ENCODE data around the gene RYR3.

RYR3 gene

DNA sequence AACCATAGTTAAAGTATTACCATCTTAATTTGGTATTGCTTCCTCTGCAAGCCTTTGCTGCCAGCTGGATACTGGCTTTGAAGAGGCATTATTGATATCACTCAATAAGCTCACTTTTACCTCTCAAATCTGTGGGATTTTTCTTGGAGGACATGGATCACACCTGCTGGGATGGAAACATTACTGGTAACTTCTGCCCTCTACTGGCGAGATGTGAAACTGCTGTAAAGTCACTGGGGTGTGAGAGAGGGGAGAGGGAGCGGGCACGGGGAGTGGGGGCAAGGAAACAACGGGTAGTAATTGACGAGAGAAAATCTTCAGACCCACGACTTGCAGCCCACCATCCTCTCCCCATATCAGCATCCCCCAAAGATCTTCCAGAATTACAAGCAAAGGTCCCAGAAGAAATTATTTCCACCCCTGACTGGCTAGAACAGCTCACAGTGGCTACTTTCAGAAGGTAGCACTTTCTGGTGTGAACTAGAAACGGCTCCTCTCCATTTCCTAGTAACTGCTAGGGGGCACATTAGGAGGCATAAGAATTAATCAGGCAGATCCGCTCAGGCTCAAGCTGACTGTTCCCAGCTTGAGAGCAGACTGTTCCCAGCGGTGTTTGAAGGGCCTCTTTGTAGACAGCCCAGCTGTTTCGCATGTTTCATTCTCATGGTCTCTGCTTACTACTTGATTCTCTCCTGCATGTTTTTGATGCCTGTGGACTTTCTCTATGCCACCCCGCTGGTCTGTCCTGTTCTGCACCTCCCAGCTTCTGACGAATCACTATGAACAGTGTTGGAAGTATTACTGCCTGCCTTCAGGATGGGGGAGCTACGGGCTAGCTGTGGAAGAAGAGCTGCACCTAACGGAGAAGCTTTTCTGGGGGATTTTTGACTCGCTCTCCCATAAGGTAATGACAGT, 427.2 kb downstream of the RYR3 start:
- H3K4me1 ChIP-seq (ENCODE audit: low read length), result peaks cover 9% of the 10 kb centered on the region
- peak overlapping the region; percentile 43 for H3K4me2 ChIP-seq (ENCODE audit: low read length)

DNA sequence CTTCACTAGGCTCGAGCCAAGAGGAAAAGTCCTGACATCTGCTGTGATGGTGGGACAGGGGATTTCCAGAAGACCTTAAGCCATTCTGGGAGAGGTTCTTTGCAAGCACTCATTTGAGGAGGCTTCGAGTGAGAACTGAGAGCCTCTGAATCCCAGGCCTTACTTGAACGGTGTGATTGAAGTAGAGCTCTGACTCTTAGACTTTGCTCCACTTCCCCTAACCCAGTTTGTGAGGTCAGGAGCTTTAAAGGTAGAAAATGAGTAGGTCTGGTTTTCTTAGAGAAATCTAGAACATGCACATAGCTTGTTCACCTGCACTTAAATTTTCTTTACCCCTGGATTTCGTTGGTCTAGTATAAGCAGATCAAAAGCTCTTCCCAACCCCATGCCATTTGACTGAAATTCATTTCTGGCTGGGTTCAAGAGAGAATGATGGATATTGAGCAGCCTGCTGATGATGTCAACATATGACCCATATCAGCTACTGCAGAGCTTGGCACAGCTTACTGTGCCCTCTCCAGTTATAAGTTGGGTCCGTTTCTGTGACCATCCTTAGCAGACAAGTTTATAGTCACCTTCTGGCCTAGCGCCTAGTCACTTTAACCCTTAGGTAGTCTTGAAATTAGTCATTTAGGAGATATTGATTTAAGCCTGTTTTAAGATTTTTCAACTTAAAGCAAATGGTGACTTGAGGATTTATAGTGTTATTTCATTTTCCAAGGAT, 428.3 kb downstream of the RYR3 start:
- TF ChIP-seq EZH2phosphoT487 (IDR thresholded peaks at IDR 0.05; ENCODE audit: low read depth), result no peak
- TF ChIP-seq, protein P1, sequence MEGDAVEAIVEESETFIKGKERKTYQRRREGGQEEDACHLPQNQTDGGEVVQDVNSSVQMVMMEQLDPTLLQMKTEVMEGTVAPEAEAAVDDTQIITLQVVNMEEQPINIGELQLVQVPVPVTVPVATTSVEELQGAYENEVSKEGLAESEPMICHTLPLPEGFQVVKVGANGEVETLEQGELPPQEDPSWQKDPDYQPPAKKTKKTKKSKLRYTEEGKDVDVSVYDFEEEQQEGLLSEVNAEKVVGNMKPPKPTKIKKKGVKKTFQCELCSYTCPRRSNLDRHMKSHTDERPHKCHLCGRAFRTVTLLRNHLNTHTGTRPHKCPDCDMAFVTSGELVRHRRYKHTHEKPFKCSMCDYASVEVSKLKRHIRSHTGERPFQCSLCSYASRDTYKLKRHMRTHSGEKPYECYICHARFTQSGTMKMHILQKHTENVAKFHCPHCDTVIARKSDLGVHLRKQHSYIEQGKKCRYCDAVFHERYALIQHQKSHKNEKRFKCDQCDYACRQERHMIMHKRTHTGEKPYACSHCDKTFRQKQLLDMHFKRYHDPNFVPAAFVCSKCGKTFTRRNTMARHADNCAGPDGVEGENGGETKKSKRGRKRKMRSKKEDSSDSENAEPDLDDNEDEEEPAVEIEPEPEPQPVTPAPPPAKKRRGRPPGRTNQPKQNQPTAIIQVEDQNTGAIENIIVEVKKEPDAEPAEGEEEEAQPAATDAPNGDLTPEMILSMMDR (IDR thresholded peaks at IDR 0.05; ENCODE audit: low read depth, low read length), result no peak
- no peak overlapping the region for H3K4me2 ChIP-seq (ENCODE audit: low read length)
- peaks cover 9% of the 10 kb centered on the region for H3K4me1 ChIP-seq (ENCODE audit: low read length)
- no peaks in the 10 kb centered on the region for H3K9me3 ChIP-seq (ENCODE audit: insufficient read depth, low read length)
- no peaks in the 10 kb centered on the region for H4K20me1 ChIP-seq (ENCODE audit: insufficient read depth, low read length)
- no peak overlapping the region for H3K4me3 ChIP-seq (ENCODE audit: low read length)
- H3K36me3 ChIP-seq (replicated peaks; ENCODE audit: low read depth, low read length), result no peaks in the 10 kb centered on the region
- no peak overlapping the region for H3K27ac ChIP-seq (ENCODE audit: low read length)
- H3K27me3 ChIP-seq (ENCODE audit: low read depth, low read length), result no peaks in the 10 kb centered on the region
- H2AFZ ChIP-seq (ENCODE audit: low read depth, low read length), result no peak overlapping the region
- no peak overlapping the region for H3K9ac ChIP-seq (ENCODE audit: low read length)
- no peaks in the 10 kb centered on the region for H3K79me2 ChIP-seq (ENCODE audit: low read length)

More for the DNA sequence above, 427.2 kb downstream of the RYR3 start:
- no peaks in the 10 kb centered on the region for H3K9me3 ChIP-seq (ENCODE audit: insufficient read depth, low read length)
- no peaks in the 10 kb centered on the region for H3K27me3 ChIP-seq (ENCODE audit: low read depth, low read length)
- H3K79me2 ChIP-seq (ENCODE audit: low read length), result no peaks in the 10 kb centered on the region
- TF ChIP-seq EZH2phosphoT487 (IDR thresholded peaks at IDR 0.05; ENCODE audit: low read depth), result no peak
- TF ChIP-seq, protein P1 (IDR thresholded peaks at IDR 0.05; ENCODE audit: low read depth, low read length), result peak; percentile 91
- no peaks in the 10 kb centered on the region for H4K20me1 ChIP-seq (ENCODE audit: insufficient read depth, low read length)
- no peak overlapping the region for H3K27ac ChIP-seq (ENCODE audit: low read length)
- H2AFZ ChIP-seq (ENCODE audit: low read depth, low read length), result no peak overlapping the region
- no peak overlapping the region for H3K9ac ChIP-seq (ENCODE audit: low read length)
- no peaks in the 10 kb centered on the region for H3K36me3 ChIP-seq (replicated peaks; ENCODE audit: low read depth, low read length)
- 0 out of 2 replicates have a peak overlapping the region, but pooled peaks have one; percentile 13 for H3K4me3 ChIP-seq (ENCODE audit: low read length)

DNA sequence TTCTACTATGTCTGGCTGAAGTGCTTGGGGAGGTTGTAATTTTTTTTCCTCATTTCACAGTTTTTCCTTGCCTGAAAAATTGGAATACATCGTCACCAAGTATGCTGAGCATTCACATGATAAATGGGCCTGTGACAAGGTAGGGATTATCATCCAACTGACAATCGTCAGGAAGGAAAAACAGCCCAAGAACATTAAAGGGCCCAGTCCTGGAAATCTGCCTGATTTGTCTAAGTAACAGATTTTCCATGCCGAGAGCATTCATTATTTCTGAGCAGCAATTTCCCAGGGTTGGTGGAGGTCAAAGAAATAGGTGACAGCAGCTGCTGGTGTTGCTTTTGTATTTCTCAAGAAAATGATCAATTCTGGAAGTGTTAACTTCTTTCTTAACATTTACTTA, 431.5 kb downstream of the RYR3 start:
- Histone ChIP-seq H3K79me2 (ENCODE audit: low read length) (no peaks in the 10 kb centered on the region), H3K4me1 (ENCODE audit: low read length) (peaks cover 9% of the 10 kb centered on the region), H3K4me2 (ENCODE audit: low read length) (no peak overlapping the region), H3K9ac (ENCODE audit: low read length) (no peak overlapping the region), H3K27me3 (ENCODE audit: low read depth, low read length) (no peaks in the 10 kb centered on the region), H3K36me3 (replicated peaks; ENCODE audit: low read depth, low read length) (no peaks in the 10 kb centered on the region), H3K9me3 (ENCODE audit: insufficient read depth, low read length) (no peaks in the 10 kb centered on the region), H4K20me1 (ENCODE audit: insufficient read depth, low read length) (no peaks in the 10 kb centered on the region), H2AFZ (ENCODE audit: low read depth, low read length) (no peak overlapping the region), H3K4me3 (ENCODE audit: low read length) (no peak overlapping the region), H3K27ac (ENCODE audit: low read length) (no peak overlapping the region)
- TF ChIP-seq, protein P1 (IDR thresholded peaks at IDR 0.05; ENCODE audit: low read depth, low read length), result no peak
- TF ChIP-seq EZH2phosphoT487 (IDR thresholded peaks at IDR 0.05; ENCODE audit: low read depth), result no peak

DNA sequence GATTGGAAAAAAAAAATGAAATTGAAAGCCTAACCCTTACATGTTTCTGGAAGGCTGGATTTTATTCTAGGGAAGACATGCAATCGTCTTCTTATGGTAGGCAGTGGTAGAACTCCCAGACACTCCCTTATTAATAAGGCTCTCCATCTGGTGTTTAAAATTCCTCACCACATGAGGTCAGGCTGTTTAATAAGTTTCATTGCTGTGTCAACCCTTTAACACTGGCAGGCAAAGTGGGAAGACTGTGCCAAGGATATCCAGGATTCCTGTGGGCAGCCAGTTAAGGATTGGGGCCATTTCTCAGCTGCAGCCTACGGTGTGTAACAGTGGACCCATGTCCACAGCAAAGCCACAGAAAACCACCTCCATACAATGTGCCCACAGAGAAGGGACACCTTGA, 432.0 kb downstream of the RYR3 start:
- no peak for TF ChIP-seq EZH2phosphoT487 (IDR thresholded peaks at IDR 0.05; ENCODE audit: low read depth)
- TF ChIP-seq, protein P1 (IDR thresholded peaks at IDR 0.05; ENCODE audit: low read depth, low read length), result no peak
- Histone ChIP-seq H3K4me2 (ENCODE audit: low read length) (no peak overlapping the region), H2AFZ (ENCODE audit: low read depth, low read length) (no peak overlapping the region)

More for the DNA sequence above, 432.0 kb downstream of the RYR3 start:
- no peak overlapping the region for H3K4me3 ChIP-seq (ENCODE audit: low read length)
- no peaks in the 10 kb centered on the region for H3K79me2 ChIP-seq (ENCODE audit: low read length)
- H3K9me3 ChIP-seq (ENCODE audit: insufficient read depth, low read length), result no peaks in the 10 kb centered on the region
- H3K9ac ChIP-seq (ENCODE audit: low read length), result no peak overlapping the region
- no peak overlapping the region for H3K27ac ChIP-seq (ENCODE audit: low read length)
- H4K20me1 ChIP-seq (ENCODE audit: insufficient read depth, low read length), result no peaks in the 10 kb centered on the region
- H3K4me1 ChIP-seq (ENCODE audit: low read length), result peaks cover 9% of the 10 kb centered on the region
- no peaks in the 10 kb centered on the region for H3K36me3 ChIP-seq (replicated peaks; ENCODE audit: low read depth, low read length)
- no peaks in the 10 kb centered on the region for H3K27me3 ChIP-seq (ENCODE audit: low read depth, low read length)

Data from OCI-LY3 (cell line).